Activated B cell treated with CpG ODN at 0.5 μM for 24 hours (primary cell): ENCODE measurements around the gene ECSIT. TPM values are rescaled to one million over a fixed set of nuclear protein-coding genes. Genes with fewer than 3 reads are reported as not detected.

Source experiments
- ATAC-seq: fragments of 200-7000 bp; cut with Tn5 transposase; one replicate; pipeline ENCODE4 v1.10.0; 2021; ENCODE audit warnings: low read depth, mild to moderate bottlenecking, moderate library complexity
- CTCF ChIA-PET: fragments of 350-600 bp; sonication (Branson Sonifier 250); formaldehyde crosslinking; loops from one replicate; lab custom pipeline; 2021; ENCODE audit warnings: antibody characterized with exemption; lab: Charles Lee
- POLR2A ChIA-PET: fragments of 350-600 bp; sonication (Branson Sonifier 250); formaldehyde crosslinking; loops from one replicate; lab custom pipeline; 2021; ENCODE audit warnings: antibody characterized with exemption; lab: Charles Lee
- DNase-seq: peaks from one replicate; pipeline ENCODE4 v3.0.0; 2022
- H3K27ac Mint-ChIP-seq: one replicate; pipeline ENCODE4 v1.8.0; 2020; ENCODE audit warnings: mixed read lengths
- H3K27me3 Mint-ChIP-seq: one replicate; pipeline ENCODE4 v1.8.0; 2021; ENCODE audit warnings: mixed read lengths
- H3K36me3 Mint-ChIP-seq: one replicate; pipeline ENCODE4 v1.8.0; 2021; ENCODE audit warnings: low read depth, mixed read lengths
- H3K4me1 Mint-ChIP-seq: one replicate; pipeline ENCODE4 v1.8.0; 2021; ENCODE audit warnings: mixed read lengths
- H3K4me3 Mint-ChIP-seq: one replicate; pipeline ENCODE4 v1.8.0; 2020; ENCODE audit warnings: mild to moderate bottlenecking, mixed read lengths
- H3K9me3 Mint-ChIP-seq: one replicate; pipeline ENCODE4 v1.8.0; 2020; ENCODE audit warnings: mixed read lengths
- intact Hi-C: fragments of 100-400 bp; cut with micrococcal nuclease; formaldehyde crosslinking; loops from one replicate; pipeline ENCODE4 v1.15.1; 2024
- total RNA-seq: library from RNA; stranded (reverse); gene quantifications from 2 replicates; pipeline ENCODE4 v1.2.3, GENCODE V29; 2022
- TF ChIP-seq, protein P1 (sequence below): fragments of 200-600 bp; IDR thresholded peaks from one replicate; pipeline ENCODE4 v1.8.0; 2022; ENCODE audit warnings: antibody characterized with exemption, mild to moderate bottlenecking

Gene ECSIT
- total RNA-seq, 1 donor from 2014 or later, result 54.2 TPM

DNA sequence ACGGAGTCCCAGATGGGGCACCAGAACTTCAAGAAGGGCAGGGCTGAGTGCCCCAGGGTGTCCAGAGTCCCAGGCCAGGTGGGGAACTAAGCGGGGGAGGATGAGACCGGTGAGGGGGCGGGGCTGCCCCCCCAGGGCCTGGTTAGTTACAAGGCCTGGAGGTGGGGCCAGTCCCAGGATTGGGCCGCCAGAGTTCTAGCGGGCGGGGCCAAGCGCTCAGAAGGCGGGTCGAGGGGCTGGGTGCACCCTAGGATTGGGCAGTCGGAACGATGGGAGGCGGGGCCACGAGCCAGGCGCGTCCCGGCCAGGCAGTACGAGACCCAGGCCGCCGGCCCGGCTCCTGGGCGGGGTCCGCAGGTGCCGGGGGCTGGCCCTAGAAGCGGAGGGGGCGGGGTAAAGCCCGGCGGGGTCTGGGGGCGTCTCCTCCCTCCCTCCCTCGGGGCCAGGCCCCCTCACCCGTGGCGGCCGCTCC is 23.9 kb downstream of the ECSIT start:
- Mint-ChIP-seq H3K36me3 (peaks cover 10% of the 10 kb centered on the region), H3K4me1 (peaks cover 18% of the 10 kb centered on the region), H3K27ac (peak overlapping the region; percentile 95), H3K27me3 (no peaks in the 10 kb centered on the region), H3K9me3 (no peaks in the 10 kb centered on the region), H3K4me3 (peak overlapping the region; percentile 92)
- ATAC-seq, result peak; percentile 93
- DNase-seq, result peak; percentile 97
- ChIA-PET POLR2A (interaction anchor here (0.8 to 2.1 kb wide), 3 partner anchors 54 to 130 kb away, joined by 3 to 8 read pairs (median 7); partner anchors contain the start of gene ELOF1), CTCF (interaction anchor here (0.6 kb wide), 1 partner anchor 23 kb away, joined by 3 read pairs; no protein-coding TSS in a partner anchor)
- TF ChIP-seq, protein P1, sequence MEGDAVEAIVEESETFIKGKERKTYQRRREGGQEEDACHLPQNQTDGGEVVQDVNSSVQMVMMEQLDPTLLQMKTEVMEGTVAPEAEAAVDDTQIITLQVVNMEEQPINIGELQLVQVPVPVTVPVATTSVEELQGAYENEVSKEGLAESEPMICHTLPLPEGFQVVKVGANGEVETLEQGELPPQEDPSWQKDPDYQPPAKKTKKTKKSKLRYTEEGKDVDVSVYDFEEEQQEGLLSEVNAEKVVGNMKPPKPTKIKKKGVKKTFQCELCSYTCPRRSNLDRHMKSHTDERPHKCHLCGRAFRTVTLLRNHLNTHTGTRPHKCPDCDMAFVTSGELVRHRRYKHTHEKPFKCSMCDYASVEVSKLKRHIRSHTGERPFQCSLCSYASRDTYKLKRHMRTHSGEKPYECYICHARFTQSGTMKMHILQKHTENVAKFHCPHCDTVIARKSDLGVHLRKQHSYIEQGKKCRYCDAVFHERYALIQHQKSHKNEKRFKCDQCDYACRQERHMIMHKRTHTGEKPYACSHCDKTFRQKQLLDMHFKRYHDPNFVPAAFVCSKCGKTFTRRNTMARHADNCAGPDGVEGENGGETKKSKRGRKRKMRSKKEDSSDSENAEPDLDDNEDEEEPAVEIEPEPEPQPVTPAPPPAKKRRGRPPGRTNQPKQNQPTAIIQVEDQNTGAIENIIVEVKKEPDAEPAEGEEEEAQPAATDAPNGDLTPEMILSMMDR, result no peak
- intact Hi-C loops, result loop anchor here (1.0 to 2.0 kb wide), 10 partner anchors 23 to 634 kb away; partner anchors contain the start of genes CARM1, CCDC159, ECSIT and ELOF1

DNA sequence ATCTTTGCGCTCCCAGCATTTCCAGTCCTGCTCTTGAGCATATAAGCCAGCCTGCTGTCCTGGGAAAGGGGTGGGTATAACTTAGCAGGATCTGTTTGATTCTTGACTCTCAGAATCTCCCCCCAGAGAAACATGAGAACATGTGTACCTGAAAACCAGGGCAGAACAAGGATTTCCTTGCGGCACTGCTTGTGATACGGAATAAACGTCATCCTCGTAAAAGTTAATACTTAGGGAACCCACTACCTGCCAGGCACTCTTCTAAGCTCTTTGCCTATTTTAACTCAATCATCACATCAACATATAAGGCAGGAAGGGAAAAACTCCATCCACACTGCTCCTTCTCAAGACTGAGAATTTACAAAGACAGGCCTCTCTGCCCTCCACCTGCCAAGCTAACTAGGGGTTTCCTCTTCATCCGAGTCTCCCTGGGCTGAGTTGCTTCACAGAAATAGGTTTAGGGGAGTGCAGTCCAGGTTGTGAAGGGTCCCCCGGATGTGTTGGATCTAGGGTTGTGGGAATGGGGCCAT is 24.4 kb downstream of the ECSIT start:
- H3K9me3 Mint-ChIP-seq, result no peaks in the 10 kb centered on the region
- intact Hi-C loops, result loop anchor here (1.0 to 2.0 kb wide), 10 partner anchors 22 to 634 kb away; partner anchors contain the start of genes CARM1, CCDC159, ECSIT and ELOF1
- no peaks in the 10 kb centered on the region for H3K27me3 Mint-ChIP-seq
- ChIA-PET CTCF (no interaction called here), POLR2A (interaction anchor here (1.8 kb wide), 1 partner anchor 129 kb away, joined by 8 read pairs; no protein-coding TSS in a partner anchor)
- peaks cover 13% of the 10 kb centered on the region for H3K36me3 Mint-ChIP-seq
- H3K4me3 Mint-ChIP-seq, result peak overlapping the region; percentile 92
- H3K4me1 Mint-ChIP-seq, result peaks cover 18% of the 10 kb centered on the region
- TF ChIP-seq, protein P1, result no peak
- no peak for ATAC-seq
- H3K27ac Mint-ChIP-seq, result peak overlapping the region; percentile 83
- DNase-seq, result no peak

DNA sequence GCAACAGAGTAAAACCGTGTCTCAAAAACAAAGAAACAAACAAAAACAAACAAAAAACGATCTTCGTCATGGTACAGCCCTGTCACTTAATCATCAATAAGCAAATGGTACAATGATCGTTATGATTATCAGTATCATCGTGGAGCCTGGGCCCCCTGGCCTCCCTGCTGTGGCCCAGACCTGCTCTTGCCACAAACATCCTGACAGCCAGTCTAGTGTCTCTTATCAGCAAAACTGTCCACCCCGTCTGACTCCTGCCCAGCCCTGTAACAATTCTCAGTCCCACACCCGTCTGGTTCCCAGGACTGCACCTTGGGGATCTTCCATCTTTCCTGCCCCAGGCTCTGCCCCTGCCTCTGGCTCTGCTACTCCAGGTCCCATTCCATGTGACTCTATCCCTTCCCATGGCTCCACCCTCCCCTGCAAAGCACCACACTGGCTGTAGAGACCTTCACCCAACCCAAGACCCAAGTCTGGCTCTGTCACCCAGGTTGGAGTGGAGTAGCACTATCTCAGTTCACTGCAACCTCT is 29.0 kb downstream of the ECSIT start:
- H3K4me1 Mint-ChIP-seq, result peaks cover 5% of the 10 kb centered on the region
- ATAC-seq (no peak), DNase-seq (no peak)
- H3K36me3 Mint-ChIP-seq, result peaks cover 24% of the 10 kb centered on the region
- H3K4me3 Mint-ChIP-seq, result no peak overlapping the region
- H3K9me3 Mint-ChIP-seq, result no peaks in the 10 kb centered on the region
- ChIA-PET POLR2A (no interaction called here), CTCF (no interaction called here)
- H3K27me3 Mint-ChIP-seq, result no peaks in the 10 kb centered on the region
- no peak overlapping the region for H3K27ac Mint-ChIP-seq
- intact Hi-C loops, result no loop called here
- TF ChIP-seq, protein P1, result no peak

DNA sequence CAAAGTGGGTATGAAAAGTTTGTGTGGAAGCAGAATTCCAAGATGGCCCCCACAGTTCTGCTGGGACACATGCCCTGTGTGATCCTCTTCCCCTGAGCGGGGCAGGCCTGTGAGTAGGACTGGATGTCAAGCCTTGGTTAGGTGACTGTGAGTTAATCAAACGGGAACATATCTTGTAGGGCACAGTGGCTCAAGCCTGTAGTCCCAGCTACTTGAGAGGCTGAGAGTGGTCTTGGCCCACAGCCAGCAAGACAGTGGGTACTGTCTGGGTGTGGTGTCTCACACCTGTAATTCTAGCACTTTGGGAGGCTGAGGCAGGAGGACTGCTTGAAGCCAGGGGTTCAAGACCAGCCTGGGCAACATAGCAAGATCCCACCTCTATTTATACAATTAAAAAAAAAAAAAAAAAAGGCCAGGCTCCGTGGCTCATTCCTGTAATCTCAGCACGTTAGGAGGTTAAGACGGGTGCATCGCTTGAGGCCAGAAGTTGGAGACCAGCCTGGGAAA is 29.7 kb downstream of the ECSIT start:
- ChIA-PET CTCF (no interaction called here), POLR2A (no interaction called here)
- peaks cover 25% of the 10 kb centered on the region for H3K36me3 Mint-ChIP-seq
- DNase-seq (no peak), ATAC-seq (no peak)
- no peak overlapping the region for H3K4me3 Mint-ChIP-seq
- H3K4me1 Mint-ChIP-seq, result no peaks in the 10 kb centered on the region
- no peaks in the 10 kb centered on the region for H3K27me3 Mint-ChIP-seq
- no peaks in the 10 kb centered on the region for H3K9me3 Mint-ChIP-seq
- intact Hi-C loops, result no loop called here
- H3K27ac Mint-ChIP-seq, result no peak overlapping the region
- TF ChIP-seq, protein P1, result no peak
